Measurements from ENCODE around the gene UMPS.

DNA sequence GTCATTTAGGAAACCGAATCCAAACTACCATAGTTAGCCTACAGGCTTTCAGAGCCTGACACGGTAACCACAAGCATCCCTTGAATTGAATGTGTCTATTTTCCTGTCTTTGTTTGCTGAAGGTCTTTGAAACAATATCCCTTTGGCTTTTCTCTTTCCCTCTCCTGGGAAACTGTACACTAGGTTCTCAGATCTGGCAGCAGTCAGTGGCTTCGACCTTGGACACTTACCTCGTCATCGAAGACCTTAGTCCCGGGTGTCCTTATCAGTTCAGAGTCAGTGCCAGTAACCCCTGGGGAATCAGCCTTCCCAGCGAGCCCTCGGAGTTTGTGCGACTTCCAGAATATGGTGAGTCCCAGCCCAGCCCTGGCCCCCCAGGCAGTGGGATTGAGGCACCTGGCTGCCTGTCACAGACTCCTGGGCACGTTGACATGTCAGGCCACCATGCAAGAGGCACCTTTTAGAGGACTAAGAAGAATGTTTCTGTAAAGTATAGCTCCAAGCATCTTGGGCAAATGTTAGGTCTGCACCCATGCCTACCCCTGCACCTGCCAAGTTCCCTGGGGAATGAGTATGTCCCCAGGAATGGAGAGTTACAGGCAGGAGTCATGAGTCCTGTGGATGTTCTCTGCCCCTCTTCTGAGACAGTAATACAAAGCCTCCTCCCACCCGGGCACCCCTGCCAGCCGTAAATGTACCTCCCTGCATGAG is 30.4 kb upstream of the UMPS start:
- TF ChIP-seq, protein P1, sequence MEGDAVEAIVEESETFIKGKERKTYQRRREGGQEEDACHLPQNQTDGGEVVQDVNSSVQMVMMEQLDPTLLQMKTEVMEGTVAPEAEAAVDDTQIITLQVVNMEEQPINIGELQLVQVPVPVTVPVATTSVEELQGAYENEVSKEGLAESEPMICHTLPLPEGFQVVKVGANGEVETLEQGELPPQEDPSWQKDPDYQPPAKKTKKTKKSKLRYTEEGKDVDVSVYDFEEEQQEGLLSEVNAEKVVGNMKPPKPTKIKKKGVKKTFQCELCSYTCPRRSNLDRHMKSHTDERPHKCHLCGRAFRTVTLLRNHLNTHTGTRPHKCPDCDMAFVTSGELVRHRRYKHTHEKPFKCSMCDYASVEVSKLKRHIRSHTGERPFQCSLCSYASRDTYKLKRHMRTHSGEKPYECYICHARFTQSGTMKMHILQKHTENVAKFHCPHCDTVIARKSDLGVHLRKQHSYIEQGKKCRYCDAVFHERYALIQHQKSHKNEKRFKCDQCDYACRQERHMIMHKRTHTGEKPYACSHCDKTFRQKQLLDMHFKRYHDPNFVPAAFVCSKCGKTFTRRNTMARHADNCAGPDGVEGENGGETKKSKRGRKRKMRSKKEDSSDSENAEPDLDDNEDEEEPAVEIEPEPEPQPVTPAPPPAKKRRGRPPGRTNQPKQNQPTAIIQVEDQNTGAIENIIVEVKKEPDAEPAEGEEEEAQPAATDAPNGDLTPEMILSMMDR (IDR thresholded peaks at IDR 0.05) = no peak
- TF ChIP-seq EZH2 (IDR thresholded peaks at IDR 0.05; ENCODE audit: borderline replicate concordance, insufficient read depth, low read depth, low read length, poor library complexity, severe bottlenecking) = no peak
